Uterus (tissue), 4 donors: Measurements from ENCODE around the gene UFD1. TPM values are rescaled to one million over a fixed set of nuclear protein-coding genes. Genes with fewer than 3 reads are reported as not detected.

Source experiments
- DNase-seq, 2 donors: peaks; one replicate each; pipeline ENCODE4 v3.0.0-alpha.2; 2019 to 2020
- H3K27ac ChIP-seq, 2 donors: fragments of 200-600 bp; sonication (generic); 1 replicate in 1 of 2; 2 replicates in 1 of 2; pipeline ENCODE4 v1.5.1; 2016 to 2018
- H3K27me3 ChIP-seq, 2 donors: fragments of 200-600 bp; sonication (generic); one replicate each; pipeline ENCODE4 v1.5.1; 2018 to 2019; ENCODE audit warnings: control low read depth in 1 of 2
- H3K36me3 ChIP-seq, 2 donors: fragments of 200-600 bp; sonication (generic); one replicate each; pipeline ENCODE4 v1.5.1; 2019; ENCODE audit warnings: control low read depth in 1 of 2
- H3K4me1 ChIP-seq, 2 donors: fragments of 200-600 bp; sonication (generic); one replicate each; pipeline ENCODE4 v1.5.1; 2018 to 2019; ENCODE audit warnings: control low read depth in 1 of 2
- H3K4me3 ChIP-seq, 2 donors: fragments of 200-600 bp; sonication (generic); 1 replicate in 1 of 2; 2 replicates in 1 of 2; pipeline ENCODE4 v1.5.1; 2018 to 2019; ENCODE audit warnings: mild to moderate bottlenecking in 1 of 2
- H3K9me3 ChIP-seq, 2 donors: fragments of 200-600 bp; sonication (generic); one replicate each; pipeline ENCODE4 v1.5.1; 2019; ENCODE audit warnings: control low read depth in 1 of 2
- CTCF ChIP-seq, 4 experiments: fragments of 200-600 bp in 2 of 4; fragments of 450-650 bp in 2 of 4; sonication (generic) in 2 of 4; IDR thresholded peaks; one replicate each; pipeline ENCODE4 v1.5.1; 2016 to 2019; ENCODE audit warnings: antibody characterized with exemption in 4 of 4, mild to moderate bottlenecking in 2 of 4, moderate library complexity in 1 of 4
- POLR2A ChIP-seq, 2 donors: fragments of 450-650 bp; IDR thresholded peaks; one replicate each; pipeline ENCODE4 v1.6.1; 2016; ENCODE audit warnings: antibody characterized with exemption in 2 of 2, mild to moderate bottlenecking in 1 of 2, moderate library complexity in 1 of 2
- intact Hi-C: fragments of 100-400 bp; cut with DNase I; formaldehyde crosslinking; loops from one replicate; pipeline ENCODE4 v1.15.1; 2023; ENCODE audit warnings: low total_unique reads
- total RNA-seq, 4 donors: library from RNA; depleted of rRNA in 3 of 4; stranded (reverse); fragments of >200 nt in 3 of 4; gene quantifications; one replicate each; pipeline versions ENCODE4 v1.1.0 to v1.2.4, GENCODE V29; 2014 to 2023
- donor health status: DM: yes; HTN: yes; CAD: no.

Gene UFD1
- total RNA-seq, 4 donors from 2014 or later = 30.5 to 55.0 (median 45.7) TPM

- H3K9me3 ChIP-seq = no peaks in the 10 kb centered on the region
- H3K36me3 ChIP-seq = no peaks in the 10 kb centered on the region
- TF ChIP-seq CTCF (IDR thresholded peaks at IDR 0.05) = no peak
- no peaks in the 10 kb centered on the region for H3K4me1 ChIP-seq
- no peak overlapping the region for H3K4me3 ChIP-seq
- no peaks in the 10 kb centered on the region for H3K27me3 ChIP-seq
- DNase-seq = no peak
- intact Hi-C loops = no loop called here
- H3K27ac ChIP-seq = no peak overlapping the region
Observed at GRCh38 chr22:19449422-19449767, 29.6 kb downstream of the UFD1 start.

GRCh38 chr22:19448739-19449421 lies 30.1 kb downstream of the UFD1 start:
- Histone ChIP-seq H3K4me3 (no peak overlapping the region), H3K9me3 (no peaks in the 10 kb centered on the region), H3K4me1 (no peaks in the 10 kb centered on the region), H3K36me3 (no peaks in the 10 kb centered on the region), H3K27me3 (no peaks in the 10 kb centered on the region), H3K27ac (no peak overlapping the region)
- DNase-seq = no peak
- TF ChIP-seq CTCF (IDR thresholded peaks at IDR 0.05) = no peak
- TF ChIP-seq POLR2A (IDR thresholded peaks at IDR 0.05) = no peak
- intact Hi-C loops = no loop called here

GRCh38 chr22:19448076-19448607 lies 30.9 kb downstream of the UFD1 start:
- peak overlapping the region; percentile 91 to 94 for H3K27ac ChIP-seq
- intact Hi-C loops = no loop called here
- no peaks in the 10 kb centered on the region for H3K4me1 ChIP-seq
- H3K27me3 ChIP-seq = no peaks in the 10 kb centered on the region
- H3K4me3 ChIP-seq = peak overlapping the region; percentile 63 to 96
- H3K9me3 ChIP-seq = no peaks in the 10 kb centered on the region
- TF ChIP-seq CTCF (IDR thresholded peaks at IDR 0.05) (no peak), POLR2A (IDR thresholded peaks at IDR 0.05) (no peak)
- no peak for DNase-seq
- no peaks in the 10 kb centered on the region for H3K36me3 ChIP-seq

GRCh38 chr22:19447330-19448075 lies 31.5 kb downstream of the UFD1 start, which contains the start of gene C22orf39:
C22orf39 (minus strand) TSS chr22:19447711; CDS start chr22:19447688, 23 bp downstream.
- intact Hi-C loops = no loop called here
- Histone ChIP-seq H3K36me3 (no peaks in the 10 kb centered on the region), H3K4me1 (no peaks in the 10 kb centered on the region)

More at GRCh38 chr22:19447330-19448075, 31.5 kb downstream of the UFD1 start, which contains the start of gene C22orf39:
- Histone ChIP-seq H3K9me3 (no peaks in the 10 kb centered on the region), H3K4me3 (peak within 1 kb of the TSS; percentile 63 to 96), H3K27me3 (no peaks in the 10 kb centered on the region), H3K27ac (peak within 1 kb of the TSS; percentile 91 to 94)
- no peak for TF ChIP-seq CTCF (IDR thresholded peaks at IDR 0.05)
- TF ChIP-seq POLR2A (IDR thresholded peaks at IDR 0.05) = peak; percentile 45 to 89
- DNase-seq = peak; percentile 89 to 90
